Measurements from ENCODE around the gene DUSP3.

DNA sequence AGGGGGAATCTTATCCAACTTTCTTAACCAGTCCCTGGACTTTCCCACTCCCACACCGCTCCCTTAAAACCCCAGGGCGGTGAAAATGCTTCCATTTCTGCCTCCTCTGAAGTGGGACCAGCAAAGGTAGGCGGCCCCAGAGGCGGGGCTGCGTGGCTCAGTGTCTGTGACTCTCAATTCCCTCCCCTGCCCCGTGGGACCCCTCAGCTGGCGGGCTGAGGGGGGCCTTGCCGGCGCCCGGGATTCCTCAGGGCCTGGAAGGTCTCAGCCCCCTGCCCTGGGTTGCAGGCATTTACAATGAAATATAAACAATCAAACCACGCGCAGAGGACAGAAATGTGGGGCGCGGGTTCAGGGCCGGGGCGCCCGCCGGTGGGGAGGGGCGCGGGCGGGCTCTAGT, 23.8 kb downstream of the DUSP3 start:
- TF ChIP-seq, protein P1, sequence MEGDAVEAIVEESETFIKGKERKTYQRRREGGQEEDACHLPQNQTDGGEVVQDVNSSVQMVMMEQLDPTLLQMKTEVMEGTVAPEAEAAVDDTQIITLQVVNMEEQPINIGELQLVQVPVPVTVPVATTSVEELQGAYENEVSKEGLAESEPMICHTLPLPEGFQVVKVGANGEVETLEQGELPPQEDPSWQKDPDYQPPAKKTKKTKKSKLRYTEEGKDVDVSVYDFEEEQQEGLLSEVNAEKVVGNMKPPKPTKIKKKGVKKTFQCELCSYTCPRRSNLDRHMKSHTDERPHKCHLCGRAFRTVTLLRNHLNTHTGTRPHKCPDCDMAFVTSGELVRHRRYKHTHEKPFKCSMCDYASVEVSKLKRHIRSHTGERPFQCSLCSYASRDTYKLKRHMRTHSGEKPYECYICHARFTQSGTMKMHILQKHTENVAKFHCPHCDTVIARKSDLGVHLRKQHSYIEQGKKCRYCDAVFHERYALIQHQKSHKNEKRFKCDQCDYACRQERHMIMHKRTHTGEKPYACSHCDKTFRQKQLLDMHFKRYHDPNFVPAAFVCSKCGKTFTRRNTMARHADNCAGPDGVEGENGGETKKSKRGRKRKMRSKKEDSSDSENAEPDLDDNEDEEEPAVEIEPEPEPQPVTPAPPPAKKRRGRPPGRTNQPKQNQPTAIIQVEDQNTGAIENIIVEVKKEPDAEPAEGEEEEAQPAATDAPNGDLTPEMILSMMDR (IDR thresholded peaks at IDR 0.05) = no peak
- no peak for TF ChIP-seq ZFX (IDR thresholded peaks at IDR 0.05; ENCODE audit: borderline replicate concordance)

Data from 22Rv1 (cell line).